ENCODE results near the gene GCN1.

- TF ChIP-seq, protein P1, sequence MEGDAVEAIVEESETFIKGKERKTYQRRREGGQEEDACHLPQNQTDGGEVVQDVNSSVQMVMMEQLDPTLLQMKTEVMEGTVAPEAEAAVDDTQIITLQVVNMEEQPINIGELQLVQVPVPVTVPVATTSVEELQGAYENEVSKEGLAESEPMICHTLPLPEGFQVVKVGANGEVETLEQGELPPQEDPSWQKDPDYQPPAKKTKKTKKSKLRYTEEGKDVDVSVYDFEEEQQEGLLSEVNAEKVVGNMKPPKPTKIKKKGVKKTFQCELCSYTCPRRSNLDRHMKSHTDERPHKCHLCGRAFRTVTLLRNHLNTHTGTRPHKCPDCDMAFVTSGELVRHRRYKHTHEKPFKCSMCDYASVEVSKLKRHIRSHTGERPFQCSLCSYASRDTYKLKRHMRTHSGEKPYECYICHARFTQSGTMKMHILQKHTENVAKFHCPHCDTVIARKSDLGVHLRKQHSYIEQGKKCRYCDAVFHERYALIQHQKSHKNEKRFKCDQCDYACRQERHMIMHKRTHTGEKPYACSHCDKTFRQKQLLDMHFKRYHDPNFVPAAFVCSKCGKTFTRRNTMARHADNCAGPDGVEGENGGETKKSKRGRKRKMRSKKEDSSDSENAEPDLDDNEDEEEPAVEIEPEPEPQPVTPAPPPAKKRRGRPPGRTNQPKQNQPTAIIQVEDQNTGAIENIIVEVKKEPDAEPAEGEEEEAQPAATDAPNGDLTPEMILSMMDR (IDR thresholded peaks at IDR 0.05 in 2 of 3, conservative IDR thresholded peaks at IDR 0.05 in 1 of 3; ENCODE audit: control insufficient read depth in 2 of 3, extremely low read depth in 1 of 3, insufficient read depth in 1 of 3, low read depth in 3 of 3, low read length in 3 of 3): no peak
- TF ChIP-seq NR2C1 (IDR thresholded peaks at IDR 0.05): no peak
- no peak for TF ChIP-seq ATF3 (IDR thresholded peaks at IDR 0.05; ENCODE audit: borderline replicate concordance, extremely low read depth, low read depth, low read length)
- TF ChIP-seq CBX5 (IDR thresholded peaks at IDR 0.05; ENCODE audit: low read depth): no peak
- no peak for TF ChIP-seq ZNF687 (IDR thresholded peaks at IDR 0.05)
- TF ChIP-seq NFIC (IDR thresholded peaks at IDR 0.05; ENCODE audit: low read depth, low read length): no peak
- TF ChIP-seq WRNIP1 (IDR thresholded peaks at IDR 0.05; ENCODE audit: borderline replicate concordance, low read depth, low read length): no peak
- no peak for TF ChIP-seq SMC3 (IDR thresholded peaks at IDR 0.05; ENCODE audit: borderline replicate concordance, low read length)
- no peak for TF ChIP-seq PAX5 (IDR thresholded peaks at IDR 0.05; ENCODE audit: borderline replicate concordance, low read depth, low read length)
- no peak for TF ChIP-seq POLR2AphosphoS5 (IDR thresholded peaks at IDR 0.05; ENCODE audit: low read length)
- TF ChIP-seq PML (IDR thresholded peaks at IDR 0.05; ENCODE audit: low read length): no peak
- TF ChIP-seq RAD51 (IDR thresholded peaks at IDR 0.05): no peak
- 0 out of 2 replicates have a peak, but pooled peaks have one; percentile 33 for TF ChIP-seq POLR2A (IDR thresholded peaks at IDR 0.05; ENCODE audit: low read depth, low read length)
- TF ChIP-seq EZH2 (IDR thresholded peaks at IDR 0.05; ENCODE audit: borderline replicate concordance, control insufficient read depth, low read depth, low read length): no peak
Observed at GRCh38 chr12:120141336-120141735, 53.2 kb downstream of the GCN1 start.
